HepG2 (cell line): ENCODE measurements around the gene ZFP62. TPM values are rescaled to one million over a fixed set of nuclear protein-coding genes. Genes with fewer than 3 reads are reported as not detected.
A peak's percentile ranks its signal among the peaks of the same experiment; 100 is the strongest.

Experiments
- ARNT ChIP-seq: fragments of 450-650 bp; IDR thresholded peaks from 2 replicates; pipeline ENCODE4 v1.6.1; 2017
- GABPA ChIP-seq, 2 experiments: IDR thresholded peaks; 2 replicates each; pipeline ENCODE4 v1.6.1; 2011 to 2016; ENCODE audit warnings: low read depth in 2 of 2, low read length in 1 of 2, missing biosample characterization in 1 of 2, missing genetic modification characterization in 1 of 2
- GABPB1 ChIP-seq: IDR thresholded peaks from 2 replicates; pipeline ENCODE4 v1.6.1; 2016; ENCODE audit warnings: mild to moderate bottlenecking, missing genetic modification reagents, moderate library complexity, missing compliant biosample characterization
- NR2C2 ChIP-seq: sonication (generic); formaldehyde crosslinking; IDR thresholded peaks from 2 replicates; pipeline ENCODE4 v1.4.0; 2020; ENCODE audit warnings: missing genetic modification reagents, mild to moderate bottlenecking, moderate library complexity, borderline replicate concordance
- NR2F2 ChIP-seq: IDR thresholded peaks from 2 replicates; pipeline ENCODE4 v1.6.1; 2012; ENCODE audit warnings: low read depth, inconsistent platforms, borderline replicate concordance
- RBFOX2 ChIP-seq: fragments of 200-400 bp; formaldehyde crosslinking; IDR thresholded peaks from 2 replicates; pipeline ENCODE4 v1.6.1; 2017; ENCODE audit warnings: low read depth, mild to moderate bottlenecking, low read length
- SAFB2 ChIP-seq: sonication (generic); formaldehyde crosslinking; IDR thresholded peaks from 2 replicates; pipeline ENCODE4 v1.5.1; 2020; ENCODE audit warnings: missing genetic modification reagents, low read depth, mild to moderate bottlenecking, borderline replicate concordance
- TAF1 ChIP-seq: sonication (generic); formaldehyde crosslinking; IDR thresholded peaks from 2 replicates; pipeline ENCODE4 v1.4.0; 2020; ENCODE audit warnings: missing genetic modification reagents
- ZFP62 ChIP-seq: sonication (generic); formaldehyde crosslinking; IDR thresholded peaks from 2 replicates; pipeline ENCODE4 v1.4.0; 2020; ENCODE audit warnings: missing genetic modification reagents
- ZNF343 ChIP-seq: sonication (generic); formaldehyde crosslinking; IDR thresholded peaks from 2 replicates; pipeline ENCODE4 v1.4.0; 2020; ENCODE audit warnings: mild to moderate bottlenecking, missing genetic modification reagents
- ZNF354B ChIP-seq: sonication (generic); formaldehyde crosslinking; IDR thresholded peaks from 2 replicates; pipeline ENCODE4 v1.8.0; 2022; ENCODE audit warnings: mild to moderate bottlenecking, missing genetic modification reagents
- ZNF441 ChIP-seq: sonication (generic); formaldehyde crosslinking; IDR thresholded peaks from 2 replicates; pipeline ENCODE4 v1.7.0; 2021; ENCODE audit warnings: missing genetic modification reagents, borderline replicate concordance
- ZNF510 ChIP-seq: sonication (generic); formaldehyde crosslinking; IDR thresholded peaks from 2 replicates; pipeline ENCODE4 v1.4.0; 2020; ENCODE audit warnings: low read depth, mild to moderate bottlenecking, missing genetic modification reagents
- ZNF772 ChIP-seq: sonication (generic); formaldehyde crosslinking; IDR thresholded peaks from 2 replicates; pipeline ENCODE4 v1.5.0; 2020; ENCODE audit warnings: mild to moderate bottlenecking, missing genetic modification reagents
- ZNF775 ChIP-seq: sonication (generic); formaldehyde crosslinking; IDR thresholded peaks from 2 replicates; pipeline ENCODE4 v1.4.0; 2020; ENCODE audit warnings: missing genetic modification reagents, mild to moderate bottlenecking, moderate library complexity, borderline replicate concordance
- polyA plus RNA-seq, 8 experiments: library from polyadenylated mRNA; depleted of rRNA in 3 of 8; stranded (reverse) in 7 of 8; unstranded in 1 of 8; fragments of >200 nt; fragmentation: Illumina TruSeq in 4 of 8; extraction: Trizol in 4 of 8; gene quantifications; 2 replicates each; pipeline versions ENCODE4 v1.2.1 to v1.2.3, GENCODE V29; 2011 to 2016; ENCODE audit warnings: low read depth in 4 of 8, missing spikeins in 1 of 8, mixed read lengths in 1 of 8; ENCODE audit not compliant: insufficient read depth in 1 of 8
- total RNA-seq, 5 experiments: library from RNA; depleted of rRNA; stranded (reverse); fragments of >200 nt; fragmentation: Illumina TruSeq; extraction: Trizol; gene quantifications; 2 replicates each; pipeline ENCODE4 v1.2.3, GENCODE V29; 2016; ENCODE audit warnings: low read depth in 1 of 5
- TF ChIP-seq, protein P1 (sequence below): sonication (generic); formaldehyde crosslinking; IDR thresholded peaks from 2 replicates; pipeline ENCODE4 v1.9.0; 2022; ENCODE audit warnings: missing genetic modification reagents, mild to moderate bottlenecking, borderline replicate concordance
- TF ChIP-seq, protein P2 (sequence below): sonication (generic); formaldehyde crosslinking; conservative IDR thresholded peaks from 2 replicates; pipeline ENCODE4 v1.4.0; 2020; ENCODE audit warnings: missing genetic modification reagents
- TF ChIP-seq, protein P3 (sequence below): sonication (generic); formaldehyde crosslinking; IDR thresholded peaks from 2 replicates; pipeline ENCODE4 v1.8.0; 2022; ENCODE audit warnings: mild to moderate bottlenecking, missing genetic modification reagents, borderline replicate concordance
- TF ChIP-seq, protein P4 (sequence below), 2 experiments: sonication (generic) in 1 of 2; formaldehyde crosslinking in 1 of 2; IDR thresholded peaks; 2 replicates each; pipeline versions ENCODE4 v1.4.0 to v1.6.1; 2018 to 2020; ENCODE audit warnings: missing genetic modification reagents in 2 of 2, borderline replicate concordance in 1 of 2, low read depth in 1 of 2, mild to moderate bottlenecking in 1 of 2, missing biosample characterization in 1 of 2
- TF ChIP-seq, protein P5 (sequence below): sonication (generic); formaldehyde crosslinking; IDR thresholded peaks from 2 replicates; pipeline ENCODE4 v1.4.0; 2020; ENCODE audit warnings: missing genetic modification reagents

The ZFP62 gene
- total and polyA plus RNA-seq, 2 of the 13 experiments (the other 11 are each of a cell fraction or from before 2014, with no cell fraction given), result 8.2 to 19.4 TPM

DNA sequence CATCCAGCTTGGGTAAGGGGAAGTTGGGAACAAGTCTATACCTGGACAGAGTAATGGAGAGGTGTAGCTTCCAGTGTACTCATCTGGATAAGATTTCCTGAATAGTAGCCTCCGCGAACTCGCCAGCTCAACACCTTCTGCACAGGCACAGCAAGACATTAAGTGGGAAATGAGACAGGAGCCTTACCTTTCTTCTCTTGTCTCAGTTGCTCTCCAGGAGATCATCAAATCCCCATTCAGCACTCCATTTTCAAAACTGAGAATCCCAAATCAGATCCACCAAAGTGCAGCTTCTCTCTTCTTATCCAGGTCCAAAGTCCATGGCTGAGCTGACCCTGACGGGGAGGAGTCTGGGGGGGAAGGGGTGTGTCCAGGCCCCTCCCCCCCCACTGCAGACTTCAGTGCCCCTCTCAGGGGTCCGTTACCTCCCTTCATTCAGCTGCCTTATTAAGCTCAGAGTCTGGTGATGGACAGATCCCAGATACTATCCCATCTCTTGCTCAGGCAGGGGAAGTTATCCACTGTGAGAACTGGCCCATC, 52.5 kb downstream of the ZFP62 start (continued):
- TF ChIP-seq ZNF775 (CRISPR knock-in tag) (0 out of 2 replicates have a peak, but pooled peaks have one; percentile 77), ZNF343 (CRISPR knock-in tag) (no peak), NR2C2 (CRISPR knock-in tag) (peak; percentile 82), ZNF772 (CRISPR knock-in tag) (0 out of 2 replicates have a peak, but pooled peaks have one; percentile 52), SAFB2 (CRISPR knock-in tag) (peak; percentile 28; the same call in 1 of the 2 replicates), GABPA (IDR thresholded peaks at IDR 0.05; ENCODE audit: low read depth, low read length) (no peak), GABPA (CRISPR knock-in tag; IDR thresholded peaks at IDR 0.05; ENCODE audit: low read depth) (peak; percentile 58), TAF1 (CRISPR knock-in tag) (peak; percentile 34; the same call in 1 of the 2 replicates), NR2F2 (0 out of 2 replicates have a peak, but pooled peaks have one; percentile 53), ZFP62 (CRISPR knock-in tag) (no peak), ZNF441 (peak; percentile 23; the same call in 1 of the 2 replicates), ZNF354B (CRISPR knock-in tag) (peak; percentile 56; the same call in 1 of the 2 replicates), ZNF510 (CRISPR knock-in tag) (no peak), ARNT (no peak), RBFOX2 (peak; percentile 46; the same call in 1 of the 2 replicates), GABPB1 (CRISPR knock-in tag) (0 out of 2 replicates have a peak, but pooled peaks have one; percentile 27)
- TF ChIP-seq, protein P1, sequence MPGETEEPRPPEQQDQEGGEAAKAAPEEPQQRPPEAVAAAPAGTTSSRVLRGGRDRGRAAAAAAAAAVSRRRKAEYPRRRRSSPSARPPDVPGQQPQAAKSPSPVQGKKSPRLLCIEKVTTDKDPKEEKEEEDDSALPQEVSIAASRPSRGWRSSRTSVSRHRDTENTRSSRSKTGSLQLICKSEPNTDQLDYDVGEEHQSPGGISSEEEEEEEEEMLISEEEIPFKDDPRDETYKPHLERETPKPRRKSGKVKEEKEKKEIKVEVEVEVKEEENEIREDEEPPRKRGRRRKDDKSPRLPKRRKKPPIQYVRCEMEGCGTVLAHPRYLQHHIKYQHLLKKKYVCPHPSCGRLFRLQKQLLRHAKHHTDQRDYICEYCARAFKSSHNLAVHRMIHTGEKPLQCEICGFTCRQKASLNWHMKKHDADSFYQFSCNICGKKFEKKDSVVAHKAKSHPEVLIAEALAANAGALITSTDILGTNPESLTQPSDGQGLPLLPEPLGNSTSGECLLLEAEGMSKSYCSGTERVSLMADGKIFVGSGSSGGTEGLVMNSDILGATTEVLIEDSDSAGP, result no peak
- TF ChIP-seq, protein P2, sequence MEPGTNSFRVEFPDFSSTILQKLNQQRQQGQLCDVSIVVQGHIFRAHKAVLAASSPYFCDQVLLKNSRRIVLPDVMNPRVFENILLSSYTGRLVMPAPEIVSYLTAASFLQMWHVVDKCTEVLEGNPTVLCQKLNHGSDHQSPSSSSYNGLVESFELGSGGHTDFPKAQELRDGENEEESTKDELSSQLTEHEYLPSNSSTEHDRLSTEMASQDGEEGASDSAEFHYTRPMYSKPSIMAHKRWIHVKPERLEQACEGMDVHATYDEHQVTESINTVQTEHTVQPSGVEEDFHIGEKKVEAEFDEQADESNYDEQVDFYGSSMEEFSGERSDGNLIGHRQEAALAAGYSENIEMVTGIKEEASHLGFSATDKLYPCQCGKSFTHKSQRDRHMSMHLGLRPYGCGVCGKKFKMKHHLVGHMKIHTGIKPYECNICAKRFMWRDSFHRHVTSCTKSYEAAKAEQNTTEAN (CRISPR knock-in tag), result 0 out of 2 replicates have a peak, but pooled peaks have one; percentile 22
- TF ChIP-seq, protein P3, sequence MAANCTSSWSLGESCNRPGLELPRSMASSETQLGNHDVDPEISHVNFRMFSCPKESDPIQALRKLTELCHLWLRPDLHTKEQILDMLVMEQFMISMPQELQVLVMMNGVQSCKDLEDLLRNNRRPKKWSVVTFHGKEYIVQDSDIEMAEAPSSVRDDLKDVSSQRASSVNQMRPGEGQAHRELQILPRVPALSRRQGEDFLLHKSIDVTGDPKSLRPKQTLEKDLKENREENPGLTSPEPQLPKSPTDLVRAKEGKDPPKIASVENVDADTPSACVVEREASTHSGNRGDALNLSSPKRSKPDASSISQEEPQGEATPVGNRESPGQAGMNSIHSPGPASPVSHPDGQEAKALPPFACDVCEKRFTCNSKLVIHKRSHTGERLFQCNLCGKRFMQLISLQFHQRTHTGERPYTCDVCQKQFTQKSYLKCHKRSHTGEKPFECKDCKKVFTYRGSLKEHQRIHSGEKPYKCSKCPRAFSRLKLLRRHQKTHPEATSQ (CRISPR knock-in tag), result peak; percentile 47; the same call in 1 of the 2 replicates
- TF ChIP-seq, protein P4, sequence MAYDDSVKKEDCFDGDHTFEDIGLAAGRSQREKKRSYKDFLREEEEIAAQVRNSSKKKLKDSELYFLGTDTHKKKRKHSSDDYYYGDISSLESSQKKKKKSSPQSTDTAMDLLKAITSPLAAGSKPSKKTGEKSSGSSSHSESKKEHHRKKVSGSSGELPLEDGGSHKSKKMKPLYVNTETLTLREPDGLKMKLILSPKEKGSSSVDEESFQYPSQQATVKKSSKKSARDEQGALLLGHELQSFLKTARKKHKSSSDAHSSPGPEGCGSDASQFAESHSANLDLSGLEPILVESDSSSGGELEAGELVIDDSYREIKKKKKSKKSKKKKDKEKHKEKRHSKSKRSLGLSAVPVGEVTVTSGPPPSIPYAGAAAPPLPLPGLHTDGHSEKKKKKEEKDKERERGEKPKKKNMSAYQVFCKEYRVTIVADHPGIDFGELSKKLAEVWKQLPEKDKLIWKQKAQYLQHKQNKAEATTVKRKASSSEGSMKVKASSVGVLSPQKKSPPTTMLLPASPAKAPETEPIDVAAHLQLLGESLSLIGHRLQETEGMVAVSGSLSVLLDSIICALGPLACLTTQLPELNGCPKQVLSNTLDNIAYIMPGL (CRISPR knock-in tag; IDR thresholded peaks at IDR 0.05; ENCODE audit: borderline replicate concordance in 1 of 2, low read depth in 1 of 2), result peak in 1 of 2 experiments; percentile 17; a peak in 1 of 4 replicates
- TF ChIP-seq, protein P5, sequence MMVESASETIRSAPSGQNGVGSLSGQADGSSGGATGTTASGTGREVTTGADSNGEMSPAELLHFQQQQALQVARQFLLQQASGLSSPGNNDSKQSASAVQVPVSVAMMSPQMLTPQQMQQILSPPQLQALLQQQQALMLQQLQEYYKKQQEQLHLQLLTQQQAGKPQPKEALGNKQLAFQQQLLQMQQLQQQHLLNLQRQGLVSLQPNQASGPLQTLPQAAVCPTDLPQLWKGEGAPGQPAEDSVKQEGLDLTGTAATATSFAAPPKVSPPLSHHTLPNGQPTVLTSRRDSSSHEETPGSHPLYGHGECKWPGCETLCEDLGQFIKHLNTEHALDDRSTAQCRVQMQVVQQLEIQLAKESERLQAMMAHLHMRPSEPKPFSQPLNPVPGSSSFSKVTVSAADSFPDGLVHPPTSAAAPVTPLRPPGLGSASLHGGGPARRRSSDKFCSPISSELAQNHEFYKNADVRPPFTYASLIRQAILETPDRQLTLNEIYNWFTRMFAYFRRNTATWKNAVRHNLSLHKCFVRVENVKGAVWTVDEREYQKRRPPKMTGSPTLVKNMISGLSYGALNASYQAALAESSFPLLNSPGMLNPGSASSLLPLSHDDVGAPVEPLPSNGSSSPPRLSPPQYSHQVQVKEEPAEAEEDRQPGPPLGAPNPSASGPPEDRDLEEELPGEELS (CRISPR knock-in tag), result peak; percentile 45; the same call in 1 of the 2 replicates
